Prostate gland (tissue), 2 donors: Measurements from ENCODE around the gene TCF7L1.

ENCODE experiments used
- POLR2AphosphoS5 ChIP-seq: sonication (generic); formaldehyde crosslinking; IDR thresholded peaks from one replicate; pipeline ENCODE4 v1.6.1; 2017; ENCODE audit warnings: antibody characterized with exemption
- TF ChIP-seq, protein P1 (sequence below), 4 experiments: fragments of 200-600 bp in 2 of 4; fragments of 450-650 bp in 2 of 4; sonication (generic) in 2 of 4; IDR thresholded peaks; 1 replicate in 3 of 4; 2 replicates in 1 of 4; pipeline ENCODE4 v1.5.1; 2016 to 2019; ENCODE audit warnings: antibody characterized with exemption in 4 of 4, mild to moderate bottlenecking in 2 of 4, moderate library complexity in 2 of 4

DNA sequence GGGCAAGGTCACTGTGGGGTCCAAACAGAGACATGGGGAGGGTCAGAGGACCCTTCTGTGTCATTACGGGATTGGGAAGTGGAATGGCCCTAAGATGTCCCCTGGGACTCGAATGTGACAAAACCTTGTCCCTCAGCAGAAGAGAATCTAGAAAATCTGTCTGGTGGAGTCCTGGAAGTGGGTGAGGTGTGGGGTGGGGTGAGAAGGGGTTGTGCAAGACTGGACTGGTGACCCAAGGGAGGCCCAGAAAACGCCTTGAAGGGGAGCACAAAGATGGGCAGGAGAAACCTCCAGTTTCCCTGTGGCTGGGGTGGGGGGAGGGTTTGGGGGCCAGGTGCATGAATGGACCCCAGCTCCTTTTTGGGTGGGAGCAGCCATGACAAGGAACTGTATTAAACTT is 79.6 kb downstream of the TCF7L1 start:
- TF ChIP-seq, protein P1, sequence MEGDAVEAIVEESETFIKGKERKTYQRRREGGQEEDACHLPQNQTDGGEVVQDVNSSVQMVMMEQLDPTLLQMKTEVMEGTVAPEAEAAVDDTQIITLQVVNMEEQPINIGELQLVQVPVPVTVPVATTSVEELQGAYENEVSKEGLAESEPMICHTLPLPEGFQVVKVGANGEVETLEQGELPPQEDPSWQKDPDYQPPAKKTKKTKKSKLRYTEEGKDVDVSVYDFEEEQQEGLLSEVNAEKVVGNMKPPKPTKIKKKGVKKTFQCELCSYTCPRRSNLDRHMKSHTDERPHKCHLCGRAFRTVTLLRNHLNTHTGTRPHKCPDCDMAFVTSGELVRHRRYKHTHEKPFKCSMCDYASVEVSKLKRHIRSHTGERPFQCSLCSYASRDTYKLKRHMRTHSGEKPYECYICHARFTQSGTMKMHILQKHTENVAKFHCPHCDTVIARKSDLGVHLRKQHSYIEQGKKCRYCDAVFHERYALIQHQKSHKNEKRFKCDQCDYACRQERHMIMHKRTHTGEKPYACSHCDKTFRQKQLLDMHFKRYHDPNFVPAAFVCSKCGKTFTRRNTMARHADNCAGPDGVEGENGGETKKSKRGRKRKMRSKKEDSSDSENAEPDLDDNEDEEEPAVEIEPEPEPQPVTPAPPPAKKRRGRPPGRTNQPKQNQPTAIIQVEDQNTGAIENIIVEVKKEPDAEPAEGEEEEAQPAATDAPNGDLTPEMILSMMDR (IDR thresholded peaks at IDR 0.05) = no peak
- no peak for TF ChIP-seq POLR2AphosphoS5
